Neural cell (in vitro differentiated cells): Measurements from ENCODE around the gene ADAMTS14.

Experiments used
- CTCF ChIP-seq: fragments of 450-650 bp; IDR thresholded peaks from 2 replicates; pipeline ENCODE4 v1.5.1; 2014; ENCODE audit warnings: antibody characterized with exemption, mild to moderate bottlenecking, moderate library complexity; ENCODE audit not compliant: poor library complexity, severe bottlenecking
- EZH2 ChIP-seq: fragments of 200-600, 300-800 bp; shearing (Covaris generic), sonication (generic); IDR thresholded peaks from 2 replicates; pipeline ENCODE4 v1.6.1; 2014; ENCODE audit warnings: antibody characterized with exemption, low read length, borderline replicate concordance, mild to moderate bottlenecking; ENCODE audit not compliant: insufficient read depth, poor library complexity, severe bottlenecking

- TF ChIP-seq EZH2 = no peak
- TF ChIP-seq CTCF = no peak
Observed at GRCh38 chr10:70683601-70683934, 11.3 kb downstream of the ADAMTS14 start.
